GM18526 (cell line): ENCODE measurements around the gene POC1A.

Experiments used
- POLR2A ChIP-seq: IDR thresholded peaks from 3 replicates; pipeline ENCODE4 v1.6.1; 2011; ENCODE audit not compliant: insufficient read length; ENCODE audit errors: extremely low read depth

The POC1A gene

GRCh38 chr3:52126500-52126899, 27.7 kb downstream of the POC1A start:
- TF ChIP-seq POLR2A, result no peak

GRCh38 chr3:52126036-52126435, 28.2 kb downstream of the POC1A start:
- no peak for TF ChIP-seq POLR2A

GRCh38 chr3:52124766-52125165, 29.5 kb downstream of the POC1A start:
- no peak for TF ChIP-seq POLR2A

GRCh38 chr3:52124126-52124525, 30.1 kb downstream of the POC1A start:
- TF ChIP-seq POLR2A, result no peak

- no peak for TF ChIP-seq POLR2A
Observed at GRCh38 chr3:52123106-52123725, 31.0 kb downstream of the POC1A start.

- TF ChIP-seq POLR2A, result no peak
Observed at GRCh38 chr3:52122491-52122890, 31.7 kb downstream of the POC1A start.

- TF ChIP-seq POLR2A, result no peak
Observed at GRCh38 chr3:52121813-52122212, 32.4 kb downstream of the POC1A start.

GRCh38 chr3:52121464-52121805, 32.8 kb downstream of the POC1A start:
- no peak for TF ChIP-seq POLR2A

- TF ChIP-seq POLR2A, result no peak
Observed at GRCh38 chr3:52120556-52121463, 33.4 kb downstream of the POC1A start.

GRCh38 chr3:52119826-52120225, 34.4 kb downstream of the POC1A start:
- no peak for TF ChIP-seq POLR2A

GRCh38 chr3:52119099-52119498, 35.1 kb downstream of the POC1A start:
- TF ChIP-seq POLR2A, result no peak

- TF ChIP-seq POLR2A, result no peak
Observed at GRCh38 chr3:52118156-52118875, 35.9 kb downstream of the POC1A start.

GRCh38 chr3:52117537-52117936, 36.7 kb downstream of the POC1A start:
- no peak for TF ChIP-seq POLR2A

- TF ChIP-seq POLR2A, result no peak
Observed at GRCh38 chr3:52112056-52112455, 42.2 kb downstream of the POC1A start.

- no peak for TF ChIP-seq POLR2A
Observed at GRCh38 chr3:52110502-52110901, 43.7 kb downstream of the POC1A start.
